Thoracic aorta (tissue), 2 donors: ENCODE results near the gene PKD1L1. TPM values are rescaled to one million over a fixed set of nuclear protein-coding genes. Genes with fewer than 3 reads are reported as not detected.

Experiments used
- ATAC-seq: fragments of 150-250 bp; one replicate; pipeline ENCODE4 v1.8.0; 2017; ENCODE audit warnings: low read depth; ENCODE audit not compliant: insufficient number of reproducible peaks, low FRiP score
- DNase-seq: peaks from one replicate; pipeline ENCODE4 v3.0.0-alpha.2; 2020; ENCODE audit warnings: low spot score
- H3K27ac ChIP-seq, 2 donors: fragments of 200-600 bp; sonication (generic); 1 replicate in 1 of 2; 2 replicates in 1 of 2; pipeline ENCODE4 v1.5.1; 2016; ENCODE audit warnings: mild to moderate bottlenecking in 2 of 2, moderate library complexity in 2 of 2
- H3K27me3 ChIP-seq: fragments of 200-600 bp; sonication (generic); replicated peaks from 2 replicates; pipeline ENCODE4 v1.6.0; 2016; ENCODE audit warnings: mild to moderate bottlenecking; ENCODE audit not compliant: insufficient read depth
- H3K36me3 ChIP-seq: fragments of 200-600 bp; sonication (generic); one replicate; pipeline ENCODE4 v1.5.1; 2016
- H3K4me1 ChIP-seq, 2 donors: fragments of 200-600 bp; sonication (generic); 1 replicate in 1 of 2; 2 replicates in 1 of 2; pipeline versions ENCODE4 v1.5.1 to v1.6.0; 2016; ENCODE audit warnings: low read depth in 2 of 2, mild to moderate bottlenecking in 1 of 2; ENCODE audit not compliant: control insufficient read depth in 1 of 2
- H3K4me3 ChIP-seq: fragments of 200-600 bp; sonication (generic); 2 replicates; pipeline ENCODE4 v1.5.1; 2016; ENCODE audit warnings: mild to moderate bottlenecking
- H3K9me3 ChIP-seq: fragments of 200-600 bp; sonication (generic); 2 replicates; pipeline ENCODE4 v1.5.1; 2016
- total RNA-seq, 2 donors: library from RNA; depleted of rRNA; stranded (reverse); fragments of >200 nt; gene quantifications; one replicate each; pipeline versions ENCODE4 v1.1.0 to v1.2.3, GENCODE V29; 2016
- TF ChIP-seq, protein P1 (sequence below): fragments of 200-600 bp; sonication (generic); IDR thresholded peaks from one replicate; pipeline ENCODE4 v1.5.1; 2019; ENCODE audit warnings: antibody characterized with exemption

The PKD1L1 gene
- total RNA-seq, 2 donors from 2014 or later = 0.14 to 0.85 TPM

- DNase-seq (no peak), ATAC-seq (no peak)
- H3K9me3 ChIP-seq = no peaks in the 10 kb centered on the region
These were observed 51.4 kb downstream of the PKD1L1 start for GRCh38 chr7:47896809-47897423.

DNA sequence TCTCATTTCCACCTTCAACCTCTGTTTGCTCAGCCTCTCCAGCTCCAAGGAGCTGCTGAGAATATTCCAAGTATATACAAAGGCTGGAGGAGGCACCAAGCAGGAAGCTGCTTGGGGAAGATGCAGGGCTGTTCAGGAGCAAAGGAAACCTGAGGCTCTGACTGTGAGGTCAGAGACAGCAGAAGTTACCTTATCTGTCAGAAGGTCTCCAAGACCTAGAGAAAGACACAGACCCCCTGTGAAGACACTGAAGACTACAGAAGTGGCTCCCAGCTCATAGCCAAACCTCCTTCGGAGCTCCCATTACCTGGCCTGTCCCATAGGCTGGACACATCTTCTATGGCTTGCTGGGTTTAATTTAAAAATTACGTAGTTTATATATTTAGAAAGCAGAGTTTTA is 53.2 kb downstream of the PKD1L1 start:
- no peak for DNase-seq
- no peak for ATAC-seq
- Histone ChIP-seq H3K9me3 (no peaks in the 10 kb centered on the region), H3K4me3 (no peak overlapping the region), H3K4me1 (no peaks in the 10 kb centered on the region), H3K36me3 (no peaks in the 10 kb centered on the region), H3K27ac (no peak overlapping the region), H3K27me3 (no peaks in the 10 kb centered on the region)
- TF ChIP-seq, protein P1, sequence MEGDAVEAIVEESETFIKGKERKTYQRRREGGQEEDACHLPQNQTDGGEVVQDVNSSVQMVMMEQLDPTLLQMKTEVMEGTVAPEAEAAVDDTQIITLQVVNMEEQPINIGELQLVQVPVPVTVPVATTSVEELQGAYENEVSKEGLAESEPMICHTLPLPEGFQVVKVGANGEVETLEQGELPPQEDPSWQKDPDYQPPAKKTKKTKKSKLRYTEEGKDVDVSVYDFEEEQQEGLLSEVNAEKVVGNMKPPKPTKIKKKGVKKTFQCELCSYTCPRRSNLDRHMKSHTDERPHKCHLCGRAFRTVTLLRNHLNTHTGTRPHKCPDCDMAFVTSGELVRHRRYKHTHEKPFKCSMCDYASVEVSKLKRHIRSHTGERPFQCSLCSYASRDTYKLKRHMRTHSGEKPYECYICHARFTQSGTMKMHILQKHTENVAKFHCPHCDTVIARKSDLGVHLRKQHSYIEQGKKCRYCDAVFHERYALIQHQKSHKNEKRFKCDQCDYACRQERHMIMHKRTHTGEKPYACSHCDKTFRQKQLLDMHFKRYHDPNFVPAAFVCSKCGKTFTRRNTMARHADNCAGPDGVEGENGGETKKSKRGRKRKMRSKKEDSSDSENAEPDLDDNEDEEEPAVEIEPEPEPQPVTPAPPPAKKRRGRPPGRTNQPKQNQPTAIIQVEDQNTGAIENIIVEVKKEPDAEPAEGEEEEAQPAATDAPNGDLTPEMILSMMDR = no peak

More at GRCh38 chr7:47896809-47897423, 51.4 kb downstream of the PKD1L1 start:
- H3K36me3 ChIP-seq = no peaks in the 10 kb centered on the region
- H3K27me3 ChIP-seq = no peaks in the 10 kb centered on the region
- TF ChIP-seq, protein P1 = no peak
- H3K27ac ChIP-seq = no peak overlapping the region
- no peaks in the 10 kb centered on the region for H3K4me1 ChIP-seq
- H3K4me3 ChIP-seq = no peak overlapping the region

- no peaks in the 10 kb centered on the region for H3K4me1 ChIP-seq
- no peak overlapping the region for H3K27ac ChIP-seq
- H3K9me3 ChIP-seq = no peaks in the 10 kb centered on the region
- H3K4me3 ChIP-seq = no peak overlapping the region
- no peak for ATAC-seq
- no peak for DNase-seq
- TF ChIP-seq, protein P1 = no peak
- no peaks in the 10 kb centered on the region for H3K36me3 ChIP-seq
- H3K27me3 ChIP-seq = no peaks in the 10 kb centered on the region
These were observed 54.4 kb downstream of the PKD1L1 start for GRCh38 chr7:47893721-47894365.

- no peaks in the 10 kb centered on the region for H3K36me3 ChIP-seq
- TF ChIP-seq, protein P1 = no peak
- no peaks in the 10 kb centered on the region for H3K4me1 ChIP-seq
- ATAC-seq (no peak), DNase-seq (no peak)
- no peaks in the 10 kb centered on the region for H3K27me3 ChIP-seq
- no peak overlapping the region for H3K4me3 ChIP-seq
- no peak overlapping the region for H3K27ac ChIP-seq
- H3K9me3 ChIP-seq = no peaks in the 10 kb centered on the region
These were observed 55.0 kb downstream of the PKD1L1 start for GRCh38 chr7:47893238-47893637.

- no peak overlapping the region for H3K4me3 ChIP-seq
- H3K36me3 ChIP-seq = no peaks in the 10 kb centered on the region
- ATAC-seq = no peak
- no peak for DNase-seq
- H3K27ac ChIP-seq = no peak overlapping the region
- TF ChIP-seq, protein P1 = no peak
- no peaks in the 10 kb centered on the region for H3K9me3 ChIP-seq
- no peaks in the 10 kb centered on the region for H3K4me1 ChIP-seq
- no peaks in the 10 kb centered on the region for H3K27me3 ChIP-seq
These were observed 57.7 kb downstream of the PKD1L1 start for GRCh38 chr7:47890606-47891005.
